Measurements from ENCODE around the gene BAG5.
A peak's percentile ranks its signal among the peaks of the same experiment; 100 is the strongest.

The BAG5 gene

GRCh38 chr14:103563226-103563620 is 766 bp upstream of the BAG5 start:
- DNase-seq, result no peak

GRCh38 chr14:103562179-103562428 is 353 bp downstream of the BAG5 start:
- DNase-seq, result no peak

GRCh38 chr14:103561381-103562178 is 877 bp downstream of the BAG5 start:
- peak in 1 of 2 experiments; percentile 36 for DNase-seq

- no peak for DNase-seq
Measured at GRCh38 chr14:103560691-103561090, 1.8 kb downstream of the BAG5 start.

- no peak for DNase-seq
Measured at GRCh38 chr14:103559766-103560165, 2.7 kb downstream of the BAG5 start.

GRCh38 chr14:103558071-103558882 is 4.2 kb downstream of the BAG5 start:
- no peak for DNase-seq

- no peak for DNase-seq
Measured at GRCh38 chr14:103556946-103557758, 5.3 kb downstream of the BAG5 start.

- DNase-seq, result no peak
Measured at GRCh38 chr14:103555559-103556337, 6.7 kb downstream of the BAG5 start.

- no peak for DNase-seq
Measured at GRCh38 chr14:103552846-103553210, 9.6 kb downstream of the BAG5 start.

- no peak for DNase-seq
Measured at GRCh38 chr14:103552011-103552845, 10.2 kb downstream of the BAG5 start.

GRCh38 chr14:103551338-103551762 is 11.1 kb downstream of the BAG5 start:
- DNase-seq, result no peak

GRCh38 chr14:103550451-103551337 is 11.8 kb downstream of the BAG5 start:
- DNase-seq, result no peak

GRCh38 chr14:103549361-103550311 is 12.8 kb downstream of the BAG5 start:
- DNase-seq, result no peak

- no peak for DNase-seq
Measured at GRCh38 chr14:103548463-103549351, 13.8 kb downstream of the BAG5 start.

GRCh38 chr14:103547941-103548462 is 14.5 kb downstream of the BAG5 start:
- DNase-seq, result no peak

- DNase-seq, result no peak
Measured at GRCh38 chr14:103547455-103547940, 15.0 kb downstream of the BAG5 start.

GRCh38 chr14:103546652-103547454 is 15.6 kb downstream of the BAG5 start:
- DNase-seq, result peak; percentile 66 to 73
